Embryonic facial prominence (tissue), 1 donor: ENCODE measurements around the gene TMTC3.

Experiments used
- DNase-seq: peaks from one replicate; pipeline ENCODE4 v3.0.0-alpha.2; 2016; ENCODE audit errors: extremely low spot score

The TMTC3 gene

GRCh38 chr12:88227263-88227662 lies 85.2 kb downstream of the TMTC3 start:
- DNase-seq: no peak

GRCh38 chr12:88227871-88228270 lies 85.8 kb downstream of the TMTC3 start:
- DNase-seq: no peak

DNA sequence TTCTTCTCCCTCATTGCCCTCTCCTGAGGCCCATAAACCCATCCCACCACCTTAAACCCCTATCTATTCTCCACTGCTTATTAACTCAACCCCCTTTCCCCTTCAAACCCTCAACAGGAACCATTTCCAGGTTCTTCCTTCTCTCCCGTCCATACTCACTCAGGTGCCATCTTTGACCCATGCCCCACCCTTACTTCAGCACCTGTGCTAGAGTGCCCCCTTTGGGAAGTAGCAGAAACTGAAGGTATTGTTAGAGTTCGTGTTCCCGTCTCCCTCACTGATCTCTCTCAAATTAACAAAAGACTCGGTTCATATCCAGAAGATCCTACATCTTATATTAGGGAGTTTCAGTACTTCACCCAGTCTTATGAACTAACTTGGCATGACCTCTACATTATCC lies 86.6 kb downstream of the TMTC3 start:
- DNase-seq: no peak

GRCh38 chr12:88230271-88230670 lies 88.2 kb downstream of the TMTC3 start:
- DNase-seq: no peak

DNA sequence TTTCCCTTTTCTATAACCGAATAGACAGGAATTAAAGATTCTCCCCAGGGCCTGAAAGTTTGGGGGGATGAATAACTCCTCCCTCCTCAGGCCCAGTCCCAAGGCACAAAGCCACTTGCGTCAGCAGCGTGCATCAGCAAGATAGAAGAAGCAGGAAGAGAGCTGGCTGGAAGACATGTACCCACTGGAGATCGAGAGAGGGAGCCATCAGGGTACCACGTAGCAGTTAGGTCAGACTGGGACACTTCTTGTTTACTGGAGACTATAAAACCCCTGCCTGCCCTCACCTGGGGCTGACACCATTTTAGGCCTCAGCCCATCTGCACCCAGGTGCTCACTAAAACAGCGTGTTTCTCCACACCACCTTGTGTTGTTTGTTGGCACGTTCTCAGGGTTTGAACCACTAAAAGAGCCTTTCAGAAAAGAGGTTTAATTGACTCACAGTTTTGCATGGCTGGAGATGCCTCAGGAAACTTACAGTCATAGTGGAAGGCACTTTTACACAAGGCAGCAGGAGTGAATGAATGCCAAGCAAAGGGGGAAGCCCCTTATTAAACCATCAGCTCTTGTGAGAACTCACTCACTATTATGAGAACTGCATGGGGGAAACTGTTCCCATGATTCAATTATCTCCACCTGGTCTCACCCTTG lies 93.2 kb downstream of the TMTC3 start:
- no peak for DNase-seq

DNA sequence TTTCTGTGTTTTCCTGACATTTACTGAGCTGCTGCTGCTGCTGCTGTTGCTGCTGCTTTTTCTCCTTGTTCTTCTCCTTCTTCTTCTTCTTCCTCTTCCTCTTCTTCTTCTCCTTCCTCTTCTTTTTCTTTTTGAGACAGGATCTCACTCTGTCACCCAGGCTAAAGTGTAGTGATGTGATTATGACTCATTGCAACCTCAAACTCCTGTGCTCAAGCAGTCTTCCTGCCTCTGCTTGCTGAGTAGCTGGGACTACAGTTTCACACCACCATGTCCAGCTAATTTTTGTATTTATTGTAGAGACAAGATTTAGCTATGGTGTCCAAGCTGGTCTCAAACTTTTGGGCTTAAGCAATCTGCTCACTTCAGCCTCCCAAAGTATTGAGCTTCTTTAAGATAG lies 95.8 kb downstream of the TMTC3 start:
- no peak for DNase-seq

GRCh38 chr12:88238406-88238805 lies 96.3 kb downstream of the TMTC3 start:
- no peak for DNase-seq

DNA sequence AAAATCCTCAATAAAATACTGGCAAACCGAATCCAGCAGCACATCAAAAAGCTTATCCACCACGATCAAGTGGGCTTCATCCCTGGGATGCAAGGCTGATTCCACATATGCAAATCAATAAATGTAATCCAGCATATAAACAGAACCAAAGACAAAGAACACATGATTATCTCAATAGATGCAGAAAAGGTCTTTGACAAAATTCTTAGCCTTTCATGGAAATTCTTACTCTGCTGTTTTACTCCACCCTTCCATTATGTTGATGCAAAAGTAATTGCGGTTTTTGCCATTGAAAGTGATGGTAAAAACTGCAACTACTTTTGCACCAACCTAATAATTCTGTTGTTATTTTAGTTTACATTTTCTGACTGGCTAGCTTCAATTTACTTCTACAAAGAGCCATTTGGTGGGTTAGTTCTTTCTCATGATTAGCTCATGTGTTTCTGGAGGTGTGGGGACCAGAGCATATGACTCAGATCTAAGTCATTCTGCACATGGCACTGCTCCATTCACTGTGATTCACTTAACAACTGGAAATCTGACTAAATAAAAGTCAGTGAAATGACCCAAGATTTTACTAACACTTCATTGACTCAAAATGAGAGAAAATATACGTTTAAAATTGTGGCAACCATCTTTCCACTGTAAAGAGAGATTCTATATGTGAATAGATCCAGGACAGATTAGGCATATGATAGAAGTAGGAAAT lies 99.9 kb downstream of the TMTC3 start:
- no peak for DNase-seq

GRCh38 chr12:88242571-88242925 lies 100.4 kb downstream of the TMTC3 start:
- DNase-seq: no peak

- DNase-seq: no peak
Measured at GRCh38 chr12:88242939-88243338, 100.8 kb downstream of the TMTC3 start.

DNA sequence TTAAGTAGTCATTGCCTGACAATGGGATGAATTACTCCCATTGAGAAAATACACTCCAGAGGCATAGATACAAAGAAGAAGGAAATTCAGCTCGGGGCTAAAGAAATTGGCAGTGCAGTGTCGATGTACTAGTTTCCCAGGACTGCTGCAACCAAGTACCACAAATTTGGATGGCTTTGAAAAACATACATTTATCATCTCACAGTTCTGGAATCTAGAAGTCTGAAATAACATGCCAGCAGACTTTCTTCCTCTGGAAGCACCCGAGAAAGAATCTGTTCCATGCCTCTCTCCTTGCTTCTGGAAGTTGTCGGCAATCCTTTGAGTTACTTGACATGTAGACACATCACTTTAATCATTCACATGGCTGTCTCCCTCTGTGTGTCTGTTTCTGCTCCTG lies 101.9 kb downstream of the TMTC3 start:
- no peak for DNase-seq

- no peak for DNase-seq
Measured at GRCh38 chr12:88245905-88246304, 103.8 kb downstream of the TMTC3 start.

- DNase-seq: no peak
Measured at GRCh38 chr12:88247241-88247643, 105.1 kb downstream of the TMTC3 start.

DNA sequence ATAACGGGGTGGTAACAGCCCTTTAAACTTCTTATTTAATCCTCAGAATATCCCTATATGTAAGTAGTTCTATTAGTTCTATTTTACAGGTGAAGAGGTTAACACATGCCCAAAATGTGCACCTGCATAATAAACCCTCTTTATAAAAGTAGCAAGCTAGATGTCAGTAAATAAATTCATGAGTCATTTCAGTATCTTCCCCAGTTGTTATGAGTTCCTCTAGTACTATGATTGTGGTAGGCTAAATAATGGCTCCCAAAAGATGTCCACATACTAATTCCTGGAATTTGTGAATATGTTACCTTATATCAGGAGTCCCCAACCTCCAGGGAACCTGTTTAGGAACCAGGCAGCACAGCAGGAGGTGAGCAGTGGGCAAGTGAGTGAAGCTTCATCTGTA lies 106.5 kb downstream of the TMTC3 start:
- DNase-seq: no peak
